GM12878 (cell line): ENCODE data around the gene SOX11. TPM values are rescaled to one million over a fixed set of nuclear protein-coding genes. Genes with fewer than 3 reads are reported as not detected.

Source experiments
- ATAC-seq: fragments of 200-7000 bp; cut with Tn5 transposase; 3 replicates; pipeline ENCODE4 v1.9.1; 2020; ENCODE audit warnings: mild to moderate bottlenecking, moderate library complexity
- BruUV-seq: library from RNA; stranded (reverse); fragments of 400-500 nt; replicated peaks from 2 replicates; lab custom pipeline; 2021; lab: Mats Ljungman, UMichigan
- CTCF ChIA-PET: fragments of 300-600 bp; sonication (Branson Sonifier 250); formaldehyde crosslinking; extraction: SDS; loops from one replicate; lab custom pipeline; 2021; ENCODE audit warnings: inconsistent platforms; lab: Yijun Ruan, JAX
- POLR2A ChIA-PET: fragments of 350-600 bp; formaldehyde crosslinking; extraction: SDS; loops from one replicate; lab custom pipeline; 2021; ENCODE audit warnings: inconsistent platforms; lab: Charles Lee
- RAD21 ChIA-PET: fragments of 300-600 bp; sonication (Branson Sonifier 250); formaldehyde crosslinking; loops from one replicate; lab custom pipeline; 2023; ENCODE audit warnings: antibody characterized with exemption; ENCODE audit not compliant: unreplicated experiment; lab: Charles Lee
- SMC1A ChIA-PET: fragments of 300-600 bp; sonication (Branson Sonifier 250); formaldehyde crosslinking; loops from one replicate; lab custom pipeline; 2023; ENCODE audit not compliant: unreplicated experiment, uncharacterized antibody; lab: Charles Lee
- DNase-seq: peaks from one replicate; pipeline ENCODE4 v3.0.0-alpha.2; 2011; ENCODE audit warnings: low read depth, low spot score
- FAIRE-seq: peaks from 3 replicates; lab custom pipeline; 2011; peaks lifted over from hg19 to GRCh38; lab: Jason Lieb, UNC
- H2AFZ ChIP-seq: 2 replicates; pipeline ENCODE4 v1.6.0; 2011; ENCODE audit warnings: low read depth, low read length, control low read depth; ENCODE audit not compliant: control insufficient read depth
- H3K27ac ChIP-seq: 2 replicates; pipeline ENCODE4 v1.5.1; 2011; ENCODE audit warnings: control low read depth; ENCODE audit not compliant: control insufficient read depth, insufficient read depth
- H3K27me3 ChIP-seq, 2 experiments: replicated peaks in 1 of 2; 2 replicates each; pipeline versions ENCODE4 v1.6.0 to v1.6.1; 2011; ENCODE audit warnings: low read length in 1 of 2; ENCODE audit not compliant: control insufficient read depth in 2 of 2, insufficient read depth in 2 of 2
- H3K36me3 ChIP-seq, 2 experiments: 2 replicates each; pipeline ENCODE4 v1.5.1; 2011; ENCODE audit warnings: low read length in 1 of 2; ENCODE audit not compliant: control insufficient read depth in 2 of 2, insufficient read depth in 2 of 2
- H3K4me1 ChIP-seq: 2 replicates; pipeline ENCODE4 v1.6.1; 2011; ENCODE audit warnings: mild to moderate bottlenecking, low read length, moderate library complexity, mixed read lengths; ENCODE audit not compliant: control insufficient read depth, insufficient read depth
- H3K4me2 ChIP-seq: 2 replicates; pipeline ENCODE4 v1.6.0; 2011; ENCODE audit warnings: control low read depth; ENCODE audit not compliant: control insufficient read depth, insufficient read depth
- H3K4me3 ChIP-seq: fragments of 200-600 bp; sonication (generic); 2 replicates; pipeline ENCODE4 v1.5.1; 2016
- H3K79me2 ChIP-seq: 2 replicates; pipeline ENCODE4 v1.6.0; 2011; ENCODE audit warnings: low read length; ENCODE audit not compliant: control insufficient read depth, insufficient read depth
- H3K9ac ChIP-seq: 2 replicates; pipeline ENCODE4 v1.8.0; 2011; ENCODE audit warnings: low read length, control low read depth, mixed read lengths; ENCODE audit not compliant: control insufficient read depth, insufficient read depth
- H3K9me3 ChIP-seq: replicated peaks from 3 replicates; pipeline ENCODE4 v1.5.1; 2011; ENCODE audit warnings: mild to moderate bottlenecking, low read length; ENCODE audit not compliant: control insufficient read depth, insufficient read depth
- H4K20me1 ChIP-seq: 2 replicates; pipeline ENCODE4 v1.6.0; 2011; ENCODE audit not compliant: control insufficient read depth, insufficient read depth
- GATAD2B ChIP-seq: fragments of 450-650 bp; conservative IDR thresholded peaks from 2 replicates; pipeline ENCODE4 v1.6.1; 2017; ENCODE audit warnings: low read depth, mild to moderate bottlenecking, moderate library complexity
- KDM1A ChIP-seq: fragments of 200-600 bp; sonication (generic); IDR thresholded peaks from 2 replicates; pipeline ENCODE4 v1.6.1; 2016; ENCODE audit warnings: borderline replicate concordance
- MXI1 ChIP-seq: fragments of 150-350 bp; IDR thresholded peaks from 2 replicates; pipeline ENCODE4 v1.6.1; 2011; ENCODE audit warnings: low read depth, mild to moderate bottlenecking, inconsistent platforms, low read length, improper control_type of control experiment
- RELA ChIP-seq: fragments of 450-650 bp; IDR thresholded peaks from 2 replicates; pipeline ENCODE4 v1.8.0; 2014; ENCODE audit warnings: borderline replicate concordance; ENCODE audit not compliant: partially characterized antibody
- RUNX3 ChIP-seq: IDR thresholded peaks from 2 replicates; pipeline ENCODE4 v1.6.1; 2012; ENCODE audit warnings: low read length, inconsistent platforms
- YY1 ChIP-seq: IDR thresholded peaks from 2 replicates; pipeline ENCODE4 v1.6.1; 2011; ENCODE audit warnings: low read depth, mild to moderate bottlenecking, low read length
- ZBTB33 ChIP-seq: fragments of 450-650 bp; IDR thresholded peaks from 2 replicates; pipeline ENCODE4 v1.6.1; 2017; ENCODE audit warnings: mild to moderate bottlenecking
- ZNF384 ChIP-seq: IDR thresholded peaks from 2 replicates; pipeline ENCODE4 v1.6.1; 2012; ENCODE audit warnings: low read depth, mild to moderate bottlenecking, low read length, improper control_type of control experiment, borderline replicate concordance
- WGBS: methylation state at CpG from one replicate; pipeline ENCODE4 v1.1.6; 2016; ENCODE audit warnings: low lambda C conversion rate; ENCODE audit not compliant: insufficient replicate concordance, insufficient coverage; ENCODE audit errors: missing lambda C conversion rate; 5-methylcytosine and 5-hydroxymethylcytosine counted together
- in situ Hi-C: fragments of 300-500 bp; cut with MboI; formaldehyde crosslinking; loops from 9 replicates; pipeline ENCODE4 v1.14.3; 2018; ENCODE audit warnings: mixed read lengths
- intact Hi-C: fragments of 100-400 bp; cut with micrococcal nuclease; formaldehyde crosslinking; loops from one replicate; pipeline ENCODE4 v1.14.2; 2022; ENCODE audit not compliant: unreplicated experiment
- polyA plus RNA-seq, 11 experiments: library from polyadenylated mRNA; depleted of rRNA in 4 of 11; unstranded in 6 of 11; stranded (reverse) in 5 of 11; fragments of >200 nt; fragmentation: Nextera tagmentation in 4 of 11; fragmentation: Illumina TruSeq in 1 of 11; extraction: Ambion mirVana in 4 of 11; extraction: Trizol in 1 of 11; gene quantifications; 1 replicate in 1 of 11; 2 replicates in 10 of 11; pipeline versions ENCODE4 v1.2.1 to v1.2.3, GENCODE V29; 2011 to 2016; ENCODE audit warnings: inconsistent platforms in 2 of 11, missing spikeins in 2 of 11, low read depth in 1 of 11
- total RNA-seq, 4 experiments: library from RNA; depleted of rRNA in 3 of 4; stranded (reverse); fragments of >200 nt in 3 of 4; fragmentation: Illumina TruSeq in 1 of 4; extraction: Trizol in 1 of 4; gene quantifications; 2 replicates each; pipeline versions ENCODE4 v1.2.1 to v1.2.3, GENCODE V29; 2013 to 2021
- TF ChIP-seq, protein P1 (sequence below): fragments of 450-650 bp; conservative IDR thresholded peaks from 2 replicates; pipeline ENCODE4 v1.6.1; 2017; ENCODE audit warnings: mild to moderate bottlenecking, moderate library complexity

SOX11 gene
- total and polyA plus RNA-seq, 10 of the 15 experiments (the other 5 are each of a cell fraction or from before 2014, with no cell fraction given) = 0.03 to 0.04 (median 0.03) TPM; not detected in 7

- Histone ChIP-seq H3K36me3 (no peaks in the 10 kb centered on the region), H3K9ac (no peak overlapping the region), H2AFZ (no peak overlapping the region), H3K4me2 (no peak overlapping the region), H3K79me2 (no peaks in the 10 kb centered on the region), H4K20me1 (no peaks in the 10 kb centered on the region), H3K9me3 (no peaks in the 10 kb centered on the region), H3K4me3 (no peak overlapping the region), H3K27ac (no peak overlapping the region), H3K4me1 (no peaks in the 10 kb centered on the region), H3K27me3 (no peaks in the 10 kb centered on the region)
- no peak for ATAC-seq
- intact Hi-C loops = no loop called here
- ChIA-PET POLR2A (no interaction called here), CTCF (no interaction called here), RAD21 (no interaction called here), SMC1A (interaction anchor here (0.6 kb wide), 1 partner anchor 14 kb away, joined by 3 read pairs; no protein-coding TSS in a partner anchor)
- TF ChIP-seq YY1 (no peak), KDM1A (no peak), RELA (no peak), MXI1 (no peak), ZNF384 (no peak), GATAD2B (no peak), RUNX3 (no peak), ZBTB33 (no peak)
- TF ChIP-seq, protein P1, sequence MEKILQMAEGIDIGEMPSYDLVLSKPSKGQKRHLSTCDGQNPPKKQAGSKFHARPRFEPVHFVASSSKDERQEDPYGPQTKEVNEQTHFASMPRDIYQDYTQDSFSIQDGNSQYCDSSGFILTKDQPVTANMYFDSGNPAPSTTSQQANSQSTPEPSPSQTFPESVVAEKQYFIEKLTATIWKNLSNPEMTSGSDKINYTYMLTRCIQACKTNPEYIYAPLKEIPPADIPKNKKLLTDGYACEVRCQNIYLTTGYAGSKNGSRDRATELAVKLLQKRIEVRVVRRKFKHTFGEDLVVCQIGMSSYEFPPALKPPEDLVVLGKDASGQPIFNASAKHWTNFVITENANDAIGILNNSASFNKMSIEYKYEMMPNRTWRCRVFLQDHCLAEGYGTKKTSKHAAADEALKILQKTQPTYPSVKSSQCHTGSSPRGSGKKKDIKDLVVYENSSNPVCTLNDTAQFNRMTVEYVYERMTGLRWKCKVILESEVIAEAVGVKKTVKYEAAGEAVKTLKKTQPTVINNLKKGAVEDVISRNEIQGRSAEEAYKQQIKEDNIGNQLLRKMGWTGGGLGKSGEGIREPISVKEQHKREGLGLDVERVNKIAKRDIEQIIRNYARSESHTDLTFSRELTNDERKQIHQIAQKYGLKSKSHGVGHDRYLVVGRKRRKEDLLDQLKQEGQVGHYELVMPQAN = no peak
- in situ Hi-C loops = no loop called here
- no peak for FAIRE-seq
- no TSS peak for BruUV-seq
- WGBS = 38% methylated on average over 51 of the region's 58 CpGs
- no peak for DNase-seq
Measured at GRCh38 chr2:5673145-5674025, 18.8 kb upstream of the SOX11 start.
